Measurements from ENCODE around the gene CHTF18.
A peak's percentile ranks its signal among the peaks of the same experiment; 100 is the strongest.

The CHTF18 gene

DNA sequence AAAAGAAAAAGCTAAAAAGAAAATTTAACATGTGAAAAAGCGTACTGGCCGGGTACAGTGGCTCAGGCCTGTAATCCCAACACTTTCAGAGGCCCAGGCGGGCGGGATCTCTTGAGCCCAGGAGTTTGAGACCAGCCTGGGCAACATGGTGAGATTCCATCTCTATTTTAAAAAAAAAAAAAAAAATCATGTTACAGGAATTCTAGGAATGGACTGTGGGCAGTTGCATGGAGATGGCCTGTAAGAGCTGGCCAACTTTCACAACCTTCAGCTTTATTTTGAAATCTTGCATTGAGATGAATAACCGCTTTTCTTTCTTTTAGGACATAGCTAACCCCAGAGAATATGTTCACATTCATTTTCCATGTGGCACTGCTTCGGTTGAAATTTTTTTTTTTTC is 39.4 kb upstream of the CHTF18 start:
- Histone ChIP-seq H3K18ac (ENCODE audit: low read depth in 1 of 2, low read length in 2 of 2) (no peak overlapping the region), H3K4me2 (ENCODE audit: low read length, poor library complexity, severe bottlenecking) (no peak overlapping the region), H3K9me3 (ENCODE audit: control insufficient read depth, low read length) (no peaks in the 10 kb centered on the region), H3K36me3 (ENCODE audit: control insufficient read depth in 1 of 2, insufficient read depth in 2 of 2, low read depth in 1 of 2, low read length in 2 of 2) (no peaks in the 10 kb centered on the region), H3K9ac (ENCODE audit: low read length) (no peak overlapping the region), H3K27ac (ENCODE audit: low read length, poor library complexity, severe bottlenecking) (no peak overlapping the region), H3K23ac (ENCODE audit: low read length in 2 of 2) (no peak overlapping the region), H2BK12ac (ENCODE audit: low read length in 2 of 2) (no peak overlapping the region), H3K27me3 (ENCODE audit: control insufficient read depth in 1 of 2, insufficient read depth in 1 of 2, low read length in 2 of 2) (peaks cover 8 to 32% of the 10 kb centered on the region in 2 experiments), H2AK5ac (ENCODE audit: low read length, severe bottlenecking) (no peak overlapping the region), H3K4me1 (ENCODE audit: control insufficient read depth, insufficient read depth, low read depth, low read length) (peaks cover 6% of the 10 kb centered on the region), H4K8ac (ENCODE audit: low read length) (no peak overlapping the region), H3K4ac (ENCODE audit: low read depth in 1 of 2, low read length in 2 of 2) (no peak overlapping the region), H4K91ac (ENCODE audit: low read length) (no peak overlapping the region), H2BK15ac (ENCODE audit: low read depth, poor library complexity, severe bottlenecking) (no peak overlapping the region), H3K4me3 (ENCODE audit: insufficient read depth in 1 of 2, low read depth in 1 of 2, low read length in 2 of 2) (no peak overlapping the region), H3K14ac (ENCODE audit: low read length in 2 of 2) (no peak overlapping the region), H3K79me1 (replicated peaks; ENCODE audit: low read length, poor library complexity, severe bottlenecking) (no peaks in the 10 kb centered on the region), H2BK120ac (ENCODE audit: low read depth, low read length) (no peak overlapping the region), H2BK5ac (ENCODE audit: low read depth, low read length, poor library complexity, severe bottlenecking) (no peak overlapping the region), H2AFZ (ENCODE audit: low read depth, low read length) (no peak overlapping the region)
- DNase-seq, result peak; percentile 65
- 93% methylated on average over 6 of the region's 6 CpGs for WGBS

GRCh38 chr16:750485-750884 is 37.9 kb upstream of the CHTF18 start:
- no peak overlapping the region for H3K4ac ChIP-seq (ENCODE audit: low read depth in 1 of 2, low read length in 2 of 2)
- peaks cover 8 to 37% of the 10 kb centered on the region in 2 experiments for H3K27me3 ChIP-seq (ENCODE audit: control insufficient read depth in 1 of 2, insufficient read depth in 1 of 2, low read length in 2 of 2)
- H3K9ac ChIP-seq (ENCODE audit: low read length), result no peak overlapping the region
- H3K79me1 ChIP-seq (replicated peaks; ENCODE audit: low read length, poor library complexity, severe bottlenecking), result no peaks in the 10 kb centered on the region
- H3K27ac ChIP-seq (ENCODE audit: low read length, poor library complexity, severe bottlenecking), result no peak overlapping the region
- no peaks in the 10 kb centered on the region for H3K9me3 ChIP-seq (ENCODE audit: control insufficient read depth, low read length)
- H2AK5ac ChIP-seq (ENCODE audit: low read length, severe bottlenecking), result no peak overlapping the region
- H2AFZ ChIP-seq (ENCODE audit: low read depth, low read length), result no peak overlapping the region
- 69% methylated on average over 9 of the region's 9 CpGs for whole genome bisulfite sequencing
- no peak overlapping the region for H4K8ac ChIP-seq (ENCODE audit: low read length)
- no peak overlapping the region for H3K23ac ChIP-seq (ENCODE audit: low read length in 2 of 2)
- no peak overlapping the region for H4K91ac ChIP-seq (ENCODE audit: low read length)
- H2BK5ac ChIP-seq (ENCODE audit: low read depth, low read length, poor library complexity, severe bottlenecking), result no peak overlapping the region
- no peak overlapping the region for H3K18ac ChIP-seq (ENCODE audit: low read depth in 1 of 2, low read length in 2 of 2)
- peaks cover 6% of the 10 kb centered on the region for H3K4me1 ChIP-seq (ENCODE audit: control insufficient read depth, insufficient read depth, low read depth, low read length)
- no peak overlapping the region for H3K4me3 ChIP-seq (ENCODE audit: insufficient read depth in 1 of 2, low read depth in 1 of 2, low read length in 2 of 2)
- no peak overlapping the region for H3K4me2 ChIP-seq (ENCODE audit: low read length, poor library complexity, severe bottlenecking)
- no peak overlapping the region for H2BK15ac ChIP-seq (ENCODE audit: low read depth, poor library complexity, severe bottlenecking)
- DNase-seq, result no peak
- H3K14ac ChIP-seq (ENCODE audit: low read length in 2 of 2), result no peak overlapping the region
- H2BK12ac ChIP-seq (ENCODE audit: low read length in 2 of 2), result no peak overlapping the region
- H3K36me3 ChIP-seq (ENCODE audit: control insufficient read depth in 1 of 2, insufficient read depth in 2 of 2, low read depth in 1 of 2, low read length in 2 of 2), result no peaks in the 10 kb centered on the region
- H2BK120ac ChIP-seq (ENCODE audit: low read depth, low read length), result no peak overlapping the region

- no peaks in the 10 kb centered on the region for H3K79me1 ChIP-seq (replicated peaks; ENCODE audit: low read length, poor library complexity, severe bottlenecking)
These were observed 37.0 kb upstream of the CHTF18 start for GRCh38 chr16:751152-752006.

GRCh38 chr16:752007-752312 is 36.5 kb upstream of the CHTF18 start:
- H3K23ac ChIP-seq (ENCODE audit: low read length in 2 of 2), result no peak overlapping the region
- H3K4me3 ChIP-seq (ENCODE audit: insufficient read depth in 1 of 2, low read depth in 1 of 2, low read length in 2 of 2), result no peak overlapping the region
- no peak overlapping the region for H3K14ac ChIP-seq (ENCODE audit: low read length in 2 of 2)
- no peak overlapping the region for H4K91ac ChIP-seq (ENCODE audit: low read length)
- peaks cover 5% of the 10 kb centered on the region for H3K9me3 ChIP-seq (ENCODE audit: control insufficient read depth, low read length)
- no peak overlapping the region for H2BK120ac ChIP-seq (ENCODE audit: low read depth, low read length)
- H3K27me3 ChIP-seq (ENCODE audit: control insufficient read depth in 1 of 2, insufficient read depth in 1 of 2, low read length in 2 of 2), result peaks cover 14 to 41% of the 10 kb centered on the region in 2 experiments
- H3K36me3 ChIP-seq (ENCODE audit: control insufficient read depth in 1 of 2, insufficient read depth in 2 of 2, low read depth in 1 of 2, low read length in 2 of 2), result no peaks in the 10 kb centered on the region
- no peak overlapping the region for H3K27ac ChIP-seq (ENCODE audit: low read length, poor library complexity, severe bottlenecking)
- WGBS, result 35% methylated on average over 10 of the region's 10 CpGs
- H3K4me2 ChIP-seq (ENCODE audit: low read length, poor library complexity, severe bottlenecking), result no peak overlapping the region
- H3K4me1 ChIP-seq (ENCODE audit: control insufficient read depth, insufficient read depth, low read depth, low read length), result peaks cover 3% of the 10 kb centered on the region
- H2AFZ ChIP-seq (ENCODE audit: low read depth, low read length), result no peak overlapping the region
- H3K79me1 ChIP-seq (replicated peaks; ENCODE audit: low read length, poor library complexity, severe bottlenecking), result no peaks in the 10 kb centered on the region
- no peak overlapping the region for H3K4ac ChIP-seq (ENCODE audit: low read depth in 1 of 2, low read length in 2 of 2)
- H3K9ac ChIP-seq (ENCODE audit: low read length), result no peak overlapping the region
- DNase-seq, result no peak
- no peak overlapping the region for H4K8ac ChIP-seq (ENCODE audit: low read length)
- no peak overlapping the region for H3K18ac ChIP-seq (ENCODE audit: low read depth in 1 of 2, low read length in 2 of 2)
- no peak overlapping the region for H2BK15ac ChIP-seq (ENCODE audit: low read depth, poor library complexity, severe bottlenecking)
- H2AK5ac ChIP-seq (ENCODE audit: low read length, severe bottlenecking), result no peak overlapping the region
- H2BK12ac ChIP-seq (ENCODE audit: low read length in 2 of 2), result no peak overlapping the region
- H2BK5ac ChIP-seq (ENCODE audit: low read depth, low read length, poor library complexity, severe bottlenecking), result no peak overlapping the region

More at GRCh38 chr16:751152-752006, 37.0 kb upstream of the CHTF18 start:
- no peak overlapping the region for H3K18ac ChIP-seq (ENCODE audit: low read depth in 1 of 2, low read length in 2 of 2)
- H3K36me3 ChIP-seq (ENCODE audit: control insufficient read depth in 1 of 2, insufficient read depth in 2 of 2, low read depth in 1 of 2, low read length in 2 of 2), result no peaks in the 10 kb centered on the region
- peaks cover 9 to 39% of the 10 kb centered on the region in 2 experiments for H3K27me3 ChIP-seq (ENCODE audit: control insufficient read depth in 1 of 2, insufficient read depth in 1 of 2, low read length in 2 of 2)
- H2AK5ac ChIP-seq (ENCODE audit: low read length, severe bottlenecking), result no peak overlapping the region
- H4K8ac ChIP-seq (ENCODE audit: low read length), result no peak overlapping the region
- H2BK12ac ChIP-seq (ENCODE audit: low read length in 2 of 2), result no peak overlapping the region
- peaks cover 2% of the 10 kb centered on the region for H3K9me3 ChIP-seq (ENCODE audit: control insufficient read depth, low read length)
- H3K14ac ChIP-seq (ENCODE audit: low read length in 2 of 2), result no peak overlapping the region
- H3K4me3 ChIP-seq (ENCODE audit: insufficient read depth in 1 of 2, low read depth in 1 of 2, low read length in 2 of 2), result no peak overlapping the region
- H2BK5ac ChIP-seq (ENCODE audit: low read depth, low read length, poor library complexity, severe bottlenecking), result no peak overlapping the region
- no peak overlapping the region for H2BK120ac ChIP-seq (ENCODE audit: low read depth, low read length)
- H3K4me1 ChIP-seq (ENCODE audit: control insufficient read depth, insufficient read depth, low read depth, low read length), result peaks cover 3% of the 10 kb centered on the region
- WGBS, result 74% methylated on average over 34 of the region's 39 CpGs
- H3K27ac ChIP-seq (ENCODE audit: low read length, poor library complexity, severe bottlenecking), result no peak overlapping the region
- no peak overlapping the region for H2BK15ac ChIP-seq (ENCODE audit: low read depth, poor library complexity, severe bottlenecking)
- no peak overlapping the region for H2AFZ ChIP-seq (ENCODE audit: low read depth, low read length)
- peak overlapping the region in 1 of 2 experiments; percentile 31 for H3K23ac ChIP-seq (ENCODE audit: low read length in 2 of 2)
- H3K9ac ChIP-seq (ENCODE audit: low read length), result no peak overlapping the region
- H3K4ac ChIP-seq (ENCODE audit: low read depth in 1 of 2, low read length in 2 of 2), result no peak overlapping the region
- no peak overlapping the region for H4K91ac ChIP-seq (ENCODE audit: low read length)
- no peak overlapping the region for H3K4me2 ChIP-seq (ENCODE audit: low read length, poor library complexity, severe bottlenecking)
- DNase-seq, result no peak
